RWPE1 (cell line): ENCODE results near the gene SCRT2.

Source experiments
- CTCF ChIA-PET: fragments of 350-600 bp; sonication (Branson Sonifier 250); formaldehyde crosslinking; extraction: SDS; loops from one replicate; lab custom pipeline; 2021; lab: Yijun Ruan, JAX
- POLR2A ChIA-PET: fragments of 400-600 bp; formaldehyde crosslinking; extraction: SDS; loops from one replicate; lab custom pipeline; 2020; ENCODE audit warnings: antibody characterized with exemption; ENCODE audit not compliant: low non-redundant PET; lab: Yijun Ruan, JAX
- DNase-seq: peaks from one replicate; pipeline ENCODE4 v3.0.0; 2012; ENCODE audit warnings: low spot score
- H3K27ac ChIP-seq: fragments of 450-650 bp; 2 replicates; pipeline ENCODE4 v1.5.1; 2017
- TF ChIP-seq, protein P1 (sequence below): fragments of 450-650 bp; conservative IDR thresholded peaks from 2 replicates; pipeline ENCODE4 v1.5.1; 2017; ENCODE audit warnings: low read depth, mild to moderate bottlenecking

Gene SCRT2

GRCh38 chr20:640674-641515 lies 34.7 kb downstream of the SCRT2 start:
- TF ChIP-seq, protein P1, sequence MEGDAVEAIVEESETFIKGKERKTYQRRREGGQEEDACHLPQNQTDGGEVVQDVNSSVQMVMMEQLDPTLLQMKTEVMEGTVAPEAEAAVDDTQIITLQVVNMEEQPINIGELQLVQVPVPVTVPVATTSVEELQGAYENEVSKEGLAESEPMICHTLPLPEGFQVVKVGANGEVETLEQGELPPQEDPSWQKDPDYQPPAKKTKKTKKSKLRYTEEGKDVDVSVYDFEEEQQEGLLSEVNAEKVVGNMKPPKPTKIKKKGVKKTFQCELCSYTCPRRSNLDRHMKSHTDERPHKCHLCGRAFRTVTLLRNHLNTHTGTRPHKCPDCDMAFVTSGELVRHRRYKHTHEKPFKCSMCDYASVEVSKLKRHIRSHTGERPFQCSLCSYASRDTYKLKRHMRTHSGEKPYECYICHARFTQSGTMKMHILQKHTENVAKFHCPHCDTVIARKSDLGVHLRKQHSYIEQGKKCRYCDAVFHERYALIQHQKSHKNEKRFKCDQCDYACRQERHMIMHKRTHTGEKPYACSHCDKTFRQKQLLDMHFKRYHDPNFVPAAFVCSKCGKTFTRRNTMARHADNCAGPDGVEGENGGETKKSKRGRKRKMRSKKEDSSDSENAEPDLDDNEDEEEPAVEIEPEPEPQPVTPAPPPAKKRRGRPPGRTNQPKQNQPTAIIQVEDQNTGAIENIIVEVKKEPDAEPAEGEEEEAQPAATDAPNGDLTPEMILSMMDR = no peak
- H3K27ac ChIP-seq = no peak overlapping the region
- no peak for DNase-seq
- POLR2A ChIA-PET = no interaction called here
- CTCF ChIA-PET = interaction anchor here (0.5 to 1.0 kb wide), 3 partner anchors 26 to 83 kb away, joined by 3 to 4 read pairs (median 3); no protein-coding TSS in a partner anchor

DNA sequence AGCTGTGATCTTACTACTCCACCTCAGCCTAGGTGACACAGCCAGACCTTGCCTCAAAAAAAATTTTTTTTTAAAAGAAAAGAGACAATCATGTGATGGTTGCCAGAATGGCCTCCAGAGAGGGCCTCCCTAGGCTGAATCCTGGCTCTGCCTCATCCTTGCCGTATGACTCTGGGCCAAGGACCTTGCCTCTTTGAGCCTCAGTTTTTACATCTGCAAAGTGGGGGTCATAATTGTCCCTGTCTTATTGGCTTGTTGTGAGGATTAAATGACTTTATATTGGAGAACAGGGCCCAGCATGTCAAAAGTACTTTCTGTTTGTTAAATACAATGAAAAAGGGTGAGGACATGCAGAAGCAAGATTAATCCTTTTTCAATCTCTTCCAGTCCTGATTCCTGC lies 37.0 kb downstream of the SCRT2 start:
- POLR2A ChIA-PET = no interaction called here
- TF ChIP-seq, protein P1 = no peak
- DNase-seq = no peak
- CTCF ChIA-PET = no interaction called here
- no peak overlapping the region for H3K27ac ChIP-seq

DNA sequence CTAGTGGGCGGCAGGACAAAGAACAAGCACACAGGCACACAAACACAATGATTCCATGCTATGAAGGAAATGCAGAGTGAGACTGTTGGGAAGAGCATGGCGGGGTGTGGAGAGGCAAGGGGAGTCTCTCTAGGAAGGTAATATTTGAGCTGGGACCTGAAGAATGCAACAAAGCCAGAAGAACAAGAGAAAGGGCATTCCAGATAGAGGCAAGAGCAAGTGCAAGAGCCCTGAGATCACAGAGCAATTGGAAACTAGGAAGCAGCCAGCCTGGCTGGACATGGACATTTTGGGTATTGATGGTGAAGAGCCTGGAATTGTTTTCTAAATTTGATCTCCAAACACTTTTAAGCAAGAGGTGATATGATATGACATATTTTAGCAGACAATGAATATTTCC lies 38.0 kb downstream of the SCRT2 start:
- H3K27ac ChIP-seq = no peak overlapping the region
- TF ChIP-seq, protein P1 = no peak
- DNase-seq = no peak
- CTCF ChIA-PET = interaction anchor here (0.7 kb wide), 1 partner anchor 8 kb away, joined by 3 read pairs; no protein-coding TSS in a partner anchor
- POLR2A ChIA-PET = no interaction called here

DNA sequence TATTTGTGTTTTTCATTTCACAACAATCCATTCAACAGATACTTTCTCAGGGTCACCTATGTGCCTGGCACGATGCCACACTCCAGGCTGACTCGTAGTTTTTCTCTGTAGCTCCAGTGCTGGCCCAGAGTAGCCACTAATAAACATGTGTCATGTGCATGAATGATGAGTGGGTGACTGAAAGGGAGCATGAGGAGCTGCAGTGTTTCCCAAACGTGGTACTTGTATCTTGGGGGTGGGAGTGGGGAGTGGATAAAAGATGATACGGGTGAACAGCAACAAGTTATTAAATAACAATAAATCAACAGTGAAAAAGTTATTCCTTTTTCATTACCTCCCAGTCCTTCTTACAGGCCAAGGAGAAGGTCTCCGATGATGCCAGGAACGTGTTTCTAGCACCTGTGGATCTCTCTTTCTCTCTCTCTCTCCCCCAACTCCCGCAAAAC lies 39.7 kb downstream of the SCRT2 start:
- ChIA-PET POLR2A (no interaction called here), CTCF (no interaction called here)
- no peak overlapping the region for H3K27ac ChIP-seq
- DNase-seq = no peak
- TF ChIP-seq, protein P1 = no peak

- H3K27ac ChIP-seq = no peak overlapping the region
- ChIA-PET POLR2A (no interaction called here), CTCF (no interaction called here)
- TF ChIP-seq, protein P1 = no peak
- DNase-seq = no peak
Measured at GRCh38 chr20:635028-635892, 40.3 kb downstream of the SCRT2 start.
